Neural cell (in vitro differentiated cells): ENCODE measurements around the gene FIGNL2.

Source experiments
- CTCF ChIP-seq: fragments of 450-650 bp; IDR thresholded peaks from 2 replicates; pipeline ENCODE4 v1.5.1; 2014; ENCODE audit warnings: antibody characterized with exemption, mild to moderate bottlenecking, moderate library complexity; ENCODE audit not compliant: poor library complexity, severe bottlenecking
- EP300 ChIP-seq: fragments of 450-650 bp; conservative IDR thresholded peaks from 2 replicates; pipeline ENCODE4 v1.6.1; 2014; ENCODE audit warnings: antibody characterized with exemption, mild to moderate bottlenecking, moderate library complexity; ENCODE audit not compliant: poor library complexity, severe bottlenecking
- EZH2 ChIP-seq: fragments of 200-600, 300-800 bp; shearing (Covaris generic), sonication (generic); IDR thresholded peaks from 2 replicates; pipeline ENCODE4 v1.6.1; 2014; ENCODE audit warnings: antibody characterized with exemption, low read length, borderline replicate concordance, mild to moderate bottlenecking; ENCODE audit not compliant: insufficient read depth, poor library complexity, severe bottlenecking
- MXI1 ChIP-seq: fragments of 450-650 bp; conservative IDR thresholded peaks from 2 replicates; pipeline ENCODE4 v1.6.1; 2014; ENCODE audit warnings: antibody characterized with exemption, mild to moderate bottlenecking; ENCODE audit not compliant: poor library complexity, severe bottlenecking
- POLR2AphosphoS5 ChIP-seq: IDR thresholded peaks from 2 replicates; pipeline ENCODE4 v1.6.1; 2012
- RAD21 ChIP-seq: fragments of 450-650 bp; conservative IDR thresholded peaks from 2 replicates; pipeline ENCODE4 v1.6.1; 2014; ENCODE audit warnings: antibody characterized with exemption, mild to moderate bottlenecking, moderate library complexity
- REST ChIP-seq: IDR thresholded peaks from 2 replicates; pipeline ENCODE4 v1.6.1; 2012; ENCODE audit warnings: borderline replicate concordance
- SMC3 ChIP-seq: fragments of 450-650 bp; conservative IDR thresholded peaks from 2 replicates; pipeline ENCODE4 v1.6.1; 2014; ENCODE audit warnings: antibody characterized with exemption, mild to moderate bottlenecking, moderate library complexity; ENCODE audit not compliant: poor library complexity
- TAF1 ChIP-seq: IDR thresholded peaks from 2 replicates; pipeline ENCODE4 v1.6.1; 2012; ENCODE audit warnings: low read depth

GRCh38 chr12:51774933-51775332, 73.6 kb downstream of the FIGNL2 start:
- TF ChIP-seq POLR2AphosphoS5 (no peak), CTCF (no peak), EZH2 (no peak), EP300 (no peak), REST (no peak), RAD21 (no peak), TAF1 (no peak), SMC3 (no peak), MXI1 (no peak)
